ENCODE data around the gene LRRN2.
"Not testable (repeated sequence)": the region's sequence is repeated elsewhere in the genome, so short reads cannot be mapped to it uniquely, and the experiment has no call there.

The LRRN2 gene

GRCh38 chr1:204731509-204731908, 46.0 kb upstream of the LRRN2 start:
- Histone ChIP-seq H3K27me3 (peaks cover 52% of the 10 kb centered on the region), H3K36me3 (no peaks in the 10 kb centered on the region), H3K9me3 (no peaks in the 10 kb centered on the region), H3K27ac (no peak overlapping the region), H3K4me3 (ENCODE audit: low read depth in 1 of 2, low read length in 1 of 2) (no peak overlapping the region), H3K4me1 (ENCODE audit: control insufficient read depth in 1 of 2, insufficient read depth in 1 of 2, low read depth in 1 of 2, low read length in 1 of 2) (no peaks in the 10 kb centered on the region)
- no peak for TF ChIP-seq CTCF (IDR thresholded peaks at IDR 0.05)

GRCh38 chr1:204730826-204731459, 45.4 kb upstream of the LRRN2 start:
- Histone ChIP-seq H3K9me3 (no peaks in the 10 kb centered on the region), H3K36me3 (no peaks in the 10 kb centered on the region), H3K27me3 (peaks cover 56% of the 10 kb centered on the region), H3K4me3 (ENCODE audit: low read depth in 1 of 2, low read length in 1 of 2) (no peak overlapping the region), H3K4me1 (ENCODE audit: control insufficient read depth in 1 of 2, insufficient read depth in 1 of 2, low read depth in 1 of 2, low read length in 1 of 2) (no peaks in the 10 kb centered on the region), H3K27ac (no peak overlapping the region)
- TF ChIP-seq CTCF (IDR thresholded peaks at IDR 0.05) = no peak

- TF ChIP-seq CTCF (IDR thresholded peaks at IDR 0.05) = no peak
- H3K4me1 ChIP-seq (ENCODE audit: control insufficient read depth in 1 of 2, insufficient read depth in 1 of 2, low read depth in 1 of 2, low read length in 1 of 2) = no peaks in the 10 kb centered on the region
- no peak overlapping the region for H3K27ac ChIP-seq
- peaks cover 59% of the 10 kb centered on the region for H3K27me3 ChIP-seq
- no peak overlapping the region for H3K4me3 ChIP-seq (ENCODE audit: low read depth in 1 of 2, low read length in 1 of 2)
- no peaks in the 10 kb centered on the region for H3K36me3 ChIP-seq
- no peaks in the 10 kb centered on the region for H3K9me3 ChIP-seq
Measured at GRCh38 chr1:204729516-204729915, 44.0 kb upstream of the LRRN2 start.

- Histone ChIP-seq H3K27ac (no peak overlapping the region), H3K4me1 (ENCODE audit: control insufficient read depth in 1 of 2, insufficient read depth in 1 of 2, low read depth in 1 of 2, low read length in 1 of 2) (no peaks in the 10 kb centered on the region), H3K27me3 (peaks cover 60% of the 10 kb centered on the region), H3K4me3 (ENCODE audit: low read depth in 1 of 2, low read length in 1 of 2) (no peak overlapping the region), H3K36me3 (no peaks in the 10 kb centered on the region), H3K9me3 (no peaks in the 10 kb centered on the region)
- no peak for TF ChIP-seq CTCF (IDR thresholded peaks at IDR 0.05)
Measured at GRCh38 chr1:204728456-204728855, 42.9 kb upstream of the LRRN2 start.

- Histone ChIP-seq H3K27me3 (peaks cover 60% of the 10 kb centered on the region), H3K4me3 (ENCODE audit: low read depth in 1 of 2, low read length in 1 of 2) (no peak overlapping the region), H3K36me3 (no peaks in the 10 kb centered on the region), H3K4me1 (ENCODE audit: control insufficient read depth in 1 of 2, insufficient read depth in 1 of 2, low read depth in 1 of 2, low read length in 1 of 2) (no peaks in the 10 kb centered on the region), H3K27ac (no peak overlapping the region), H3K9me3 (no peaks in the 10 kb centered on the region)
- no peak for TF ChIP-seq CTCF (IDR thresholded peaks at IDR 0.05)
Measured at GRCh38 chr1:204728045-204728444, 42.5 kb upstream of the LRRN2 start.

GRCh38 chr1:204727438-204727837, 41.9 kb upstream of the LRRN2 start:
- peaks cover 54% of the 10 kb centered on the region for H3K27me3 ChIP-seq
- not testable (repeated sequence) for H3K9me3 ChIP-seq; H3K4me1 ChIP-seq (ENCODE audit: control insufficient read depth in 1 of 2, insufficient read depth in 1 of 2, low read depth in 1 of 2, low read length in 1 of 2); H3K4me3 ChIP-seq (ENCODE audit: low read depth in 1 of 2, low read length in 1 of 2); H3K27ac ChIP-seq; H3K36me3 ChIP-seq
